Endodermal cell (in vitro differentiated cells): Measurements from ENCODE around the gene RAB3GAP2. TPM values are rescaled to one million over a fixed set of nuclear protein-coding genes. Genes with fewer than 3 reads are reported as not detected.
"Not testable (repeated sequence)": the region's sequence is repeated elsewhere in the genome, so short reads cannot be mapped to it uniquely, and the experiment has no call there.

Experiments
- DNase-seq: peaks from one replicate; pipeline ENCODE4 v3.0.0-alpha.2; 2017
- H3K27ac ChIP-seq: 2 replicates; pipeline ENCODE4 v1.5.1; 2013; ENCODE audit warnings: mild to moderate bottlenecking, low read depth, low read length, moderate library complexity
- H3K27me3 ChIP-seq: 2 replicates; pipeline ENCODE4 v1.6.1; 2013; ENCODE audit warnings: mild to moderate bottlenecking, low read length, moderate library complexity; ENCODE audit not compliant: insufficient read depth, control insufficient read depth, poor library complexity, severe bottlenecking
- H3K36me3 ChIP-seq: 2 replicates; pipeline ENCODE4 v1.7.0; 2013; ENCODE audit warnings: mild to moderate bottlenecking, low read length, moderate library complexity; ENCODE audit not compliant: control insufficient read depth, insufficient read depth
- H3K4me1 ChIP-seq: one replicate; pipeline ENCODE4 v1.7.0; 2013; ENCODE audit warnings: low read length; ENCODE audit not compliant: control insufficient read depth, insufficient read depth
- H3K4me3 ChIP-seq: 2 replicates; pipeline ENCODE4 v1.5.1; 2013; ENCODE audit warnings: mild to moderate bottlenecking, low read length, moderate library complexity
- H3K9ac ChIP-seq: 2 replicates; pipeline ENCODE4 v1.6.1; 2013; ENCODE audit warnings: mild to moderate bottlenecking, low read length, moderate library complexity; ENCODE audit not compliant: poor library complexity, severe bottlenecking; ENCODE audit errors: extremely low read depth
- H3K9me3 ChIP-seq: 2 replicates; pipeline ENCODE4 v1.6.1; 2013; ENCODE audit warnings: mild to moderate bottlenecking, low read length, moderate library complexity; ENCODE audit not compliant: control insufficient read depth
- H3K27ac Mint-ChIP-seq: 2 replicates; pipeline ENCODE4 v1.8.0; 2020; ENCODE audit warnings: mixed read lengths
- H3K27me3 Mint-ChIP-seq: 2 replicates; pipeline ENCODE4 v1.8.0; 2021; ENCODE audit warnings: mild to moderate bottlenecking, mixed read lengths; ENCODE audit not compliant: insufficient read depth
- H3K36me3 Mint-ChIP-seq: 2 replicates; pipeline ENCODE4 v1.8.0; 2020; ENCODE audit warnings: low read depth, mixed read lengths
- H3K4me1 Mint-ChIP-seq: 2 replicates; pipeline ENCODE4 v1.8.0; 2020; ENCODE audit warnings: mixed read lengths
- H3K4me3 Mint-ChIP-seq: 2 replicates; pipeline ENCODE4 v1.8.0; 2020; ENCODE audit warnings: mild to moderate bottlenecking, moderate library complexity, mixed read lengths
- H3K9me3 Mint-ChIP-seq: 2 replicates; pipeline ENCODE4 v1.8.0; 2020; ENCODE audit warnings: mild to moderate bottlenecking, mixed read lengths
- WGBS, 2 experiments: methylation state at CpG; one replicate each; pipeline versions ENCODE4 v1.1.5 to v1.1.7; 2013; ENCODE audit warnings: missing lambda C conversion rate in 2 of 2, mixed read lengths in 1 of 2; ENCODE audit not compliant: insufficient coverage in 1 of 2, insufficient read length in 1 of 2; 5-methylcytosine and 5-hydroxymethylcytosine counted together
- total RNA-seq, 2 donors: library from RNA; stranded (reverse); fragmentation: NEBNext Ultra II Directional in 1 of 2; extraction: Animal tissue kit (Norgen Biotek cat#: 25700) in 1 of 2; gene quantifications; 2 replicates in 1 of 2; 3 replicates in 1 of 2; pipeline ENCODE4 v1.2.1, GENCODE V29; 2021
- TF ChIP-seq, protein P1 (sequence below): fragments of 200-600 bp; sonication (generic); conservative IDR thresholded peaks from 2 replicates; pipeline ENCODE4 v1.5.0; 2021; ENCODE audit warnings: antibody characterized with exemption, mild to moderate bottlenecking

Gene RAB3GAP2
- total RNA-seq, 2 donors from 2014 or later, result 39.3 to 50.4 TPM

- Histone ChIP-seq H3K9ac (no peak overlapping the region), H3K27me3 (peaks cover 71% of the 10 kb centered on the region), H3K9me3 (no peaks in the 10 kb centered on the region), H3K4me3 (no peak overlapping the region), H3K27ac (no peak overlapping the region), H3K4me1 (no peaks in the 10 kb centered on the region), H3K36me3 (no peaks in the 10 kb centered on the region)
- no peak overlapping the region for H3K4me3 Mint-ChIP-seq
- no peak for DNase-seq
- no peaks in the 10 kb centered on the region for H3K9me3 Mint-ChIP-seq
- H3K27ac Mint-ChIP-seq, result no peak overlapping the region
- H3K4me1 Mint-ChIP-seq, result no peaks in the 10 kb centered on the region
- H3K27me3 Mint-ChIP-seq, result peaks cover 35% of the 10 kb centered on the region
- H3K36me3 Mint-ChIP-seq, result no peaks in the 10 kb centered on the region
- WGBS, 2 experiments, result 89 to 93% methylated on average over 3 of the region's 3 CpGs
- TF ChIP-seq, protein P1, sequence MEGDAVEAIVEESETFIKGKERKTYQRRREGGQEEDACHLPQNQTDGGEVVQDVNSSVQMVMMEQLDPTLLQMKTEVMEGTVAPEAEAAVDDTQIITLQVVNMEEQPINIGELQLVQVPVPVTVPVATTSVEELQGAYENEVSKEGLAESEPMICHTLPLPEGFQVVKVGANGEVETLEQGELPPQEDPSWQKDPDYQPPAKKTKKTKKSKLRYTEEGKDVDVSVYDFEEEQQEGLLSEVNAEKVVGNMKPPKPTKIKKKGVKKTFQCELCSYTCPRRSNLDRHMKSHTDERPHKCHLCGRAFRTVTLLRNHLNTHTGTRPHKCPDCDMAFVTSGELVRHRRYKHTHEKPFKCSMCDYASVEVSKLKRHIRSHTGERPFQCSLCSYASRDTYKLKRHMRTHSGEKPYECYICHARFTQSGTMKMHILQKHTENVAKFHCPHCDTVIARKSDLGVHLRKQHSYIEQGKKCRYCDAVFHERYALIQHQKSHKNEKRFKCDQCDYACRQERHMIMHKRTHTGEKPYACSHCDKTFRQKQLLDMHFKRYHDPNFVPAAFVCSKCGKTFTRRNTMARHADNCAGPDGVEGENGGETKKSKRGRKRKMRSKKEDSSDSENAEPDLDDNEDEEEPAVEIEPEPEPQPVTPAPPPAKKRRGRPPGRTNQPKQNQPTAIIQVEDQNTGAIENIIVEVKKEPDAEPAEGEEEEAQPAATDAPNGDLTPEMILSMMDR, result no peak
Observed at GRCh38 chr1:220316305-220316704, 44.1 kb upstream of the RAB3GAP2 start.

DNA sequence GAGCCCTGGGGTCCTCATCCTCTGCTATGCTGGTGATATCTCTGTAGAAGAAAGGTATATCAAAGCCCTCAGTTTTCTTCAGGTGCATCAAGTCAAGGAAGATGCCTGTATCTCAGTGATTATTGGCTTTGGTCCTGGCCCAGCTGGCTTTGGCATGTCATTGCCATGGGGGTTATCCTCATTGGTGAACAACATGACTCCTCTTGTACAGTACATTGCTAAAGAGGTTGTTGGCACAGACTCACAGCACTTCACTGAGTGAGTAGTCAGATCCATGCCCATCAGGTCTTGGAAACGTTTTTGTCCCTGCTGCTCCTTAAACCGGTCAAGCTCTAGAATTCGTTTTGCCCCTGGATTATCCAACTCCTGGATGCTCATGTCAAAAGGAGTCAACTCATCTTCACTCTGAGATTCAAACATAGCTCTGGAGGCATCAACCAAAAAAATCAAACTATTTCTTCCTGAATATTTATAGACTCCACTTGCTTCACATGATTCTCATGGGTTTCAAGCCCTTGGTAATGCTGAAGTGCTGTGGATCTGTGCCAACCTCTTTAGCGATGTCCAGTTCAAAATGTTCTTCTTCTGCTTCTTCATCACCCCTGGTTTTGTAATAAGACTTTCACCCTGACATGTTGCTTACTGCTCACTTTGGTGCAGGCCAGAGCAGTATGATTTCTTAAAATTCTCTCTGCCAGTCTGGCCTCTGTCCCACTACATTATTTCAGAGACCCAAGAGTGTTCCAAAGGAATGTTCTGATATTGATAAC lies 43.0 kb upstream of the RAB3GAP2 start:
- 89 to 93% methylated on average over 4 of the region's 4 CpGs for WGBS, 2 experiments
- Histone ChIP-seq H3K27ac (no peak overlapping the region), H3K9me3 (no peaks in the 10 kb centered on the region), H3K4me3 (no peak overlapping the region), H3K4me1 (no peaks in the 10 kb centered on the region), H3K9ac (no peak overlapping the region), H3K27me3 (peaks cover 60% of the 10 kb centered on the region), H3K36me3 (no peaks in the 10 kb centered on the region)
- H3K36me3 Mint-ChIP-seq, result no peaks in the 10 kb centered on the region
- TF ChIP-seq, protein P1, result no peak
- DNase-seq, result no peak
- no peak overlapping the region for H3K27ac Mint-ChIP-seq
- no peaks in the 10 kb centered on the region for H3K4me1 Mint-ChIP-seq
- H3K4me3 Mint-ChIP-seq, result no peak overlapping the region
- peaks cover 35% of the 10 kb centered on the region for H3K27me3 Mint-ChIP-seq
- peaks cover 1% of the 10 kb centered on the region for H3K9me3 Mint-ChIP-seq

- Histone ChIP-seq H3K27ac (no peak overlapping the region), H3K36me3 (no peaks in the 10 kb centered on the region), H3K9me3 (no peaks in the 10 kb centered on the region), H3K4me1 (no peaks in the 10 kb centered on the region), H3K27me3 (peaks cover 45% of the 10 kb centered on the region), H3K9ac (no peak overlapping the region), H3K4me3 (no peak overlapping the region)
- Mint-ChIP-seq H3K9me3 (peaks cover 4% of the 10 kb centered on the region), H3K27me3 (peaks cover 34% of the 10 kb centered on the region), H3K36me3 (no peaks in the 10 kb centered on the region), H3K27ac (no peak overlapping the region), H3K4me3 (no peak overlapping the region), H3K4me1 (no peaks in the 10 kb centered on the region)
- no peak for DNase-seq
- TF ChIP-seq, protein P1, result no peak
- 83 to 93% methylated on average over 1 of the region's 1 CpG for WGBS, 2 experiments
Observed at GRCh38 chr1:220313576-220313975, 41.3 kb upstream of the RAB3GAP2 start.

DNA sequence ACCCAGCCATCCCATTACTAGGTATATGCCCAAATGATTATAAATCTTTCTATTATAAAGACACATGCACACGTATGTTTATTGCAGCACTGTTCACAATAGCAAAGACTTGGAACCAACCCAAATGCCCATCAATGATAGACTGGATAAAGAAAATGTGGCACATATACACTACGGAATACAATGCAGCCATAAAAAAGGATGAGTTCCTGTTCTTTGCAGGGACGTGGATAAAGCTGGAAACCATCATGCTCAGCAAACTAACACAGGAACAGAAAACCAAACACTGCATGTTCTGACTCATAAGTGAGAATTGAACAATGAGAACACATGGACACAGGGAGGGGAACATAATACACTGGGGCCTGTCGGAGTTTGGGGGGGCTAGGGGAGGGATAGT lies 37.9 kb upstream of the RAB3GAP2 start:
- H3K27me3 ChIP-seq, result peaks cover 18% of the 10 kb centered on the region
- H3K4me1 ChIP-seq, DNase-seq, H3K27ac Mint-ChIP-seq, H3K36me3 Mint-ChIP-seq, H3K9ac ChIP-seq, H3K4me3 ChIP-seq, H3K27ac ChIP-seq, H3K4me1 Mint-ChIP-seq, H3K36me3 ChIP-seq, H3K9me3 ChIP-seq, H3K9me3 Mint-ChIP-seq, H3K4me3 Mint-ChIP-seq: not testable (repeated sequence)
- 92 to 100% methylated on average over 2 to 4 of the region's 4 CpGs for WGBS, 2 experiments
- H3K27me3 Mint-ChIP-seq, result peaks cover 12% of the 10 kb centered on the region
